ENCODE results near the gene HNRNPA2B1.
A peak's percentile ranks its signal among the peaks of the same experiment; 100 is the strongest.

Gene HNRNPA2B1

GRCh38 chr7:26200444-26201246 is at the start of gene HNRNPA2B1:
Gene HNRNPA2B1, minus strand, starts transcription at chr7:26200746. Its CDS starts 169 bp downstream, at chr7:26200577.
- peak; percentile 95 for DNase-seq (ENCODE audit: low read depth)

GRCh38 chr7:26250239-26250638 is 49.7 kb upstream of the HNRNPA2B1 start:
- no peak for DNase-seq (ENCODE audit: low read depth)

DNA sequence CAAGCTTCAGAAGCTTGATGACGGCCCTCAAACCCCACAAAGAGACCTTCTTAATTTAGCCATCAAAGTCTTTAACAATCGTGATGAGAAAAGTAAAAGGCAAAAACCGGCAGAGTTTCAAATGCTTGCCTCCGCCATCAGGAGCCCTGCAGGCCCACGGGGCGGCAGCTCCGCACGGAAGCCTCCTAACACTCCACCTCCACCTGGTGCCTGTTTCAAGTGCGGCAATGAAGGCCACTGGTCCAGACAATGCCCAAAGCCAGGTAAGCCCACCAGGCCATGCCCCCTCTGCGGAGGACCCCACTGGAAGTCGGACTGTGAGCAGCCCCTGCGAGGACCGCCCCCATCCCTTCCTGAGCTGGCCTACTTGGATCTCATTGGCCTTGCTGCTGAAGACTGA is 44.6 kb upstream of the HNRNPA2B1 start:
- no peak for DNase-seq (ENCODE audit: low read depth)

DNA sequence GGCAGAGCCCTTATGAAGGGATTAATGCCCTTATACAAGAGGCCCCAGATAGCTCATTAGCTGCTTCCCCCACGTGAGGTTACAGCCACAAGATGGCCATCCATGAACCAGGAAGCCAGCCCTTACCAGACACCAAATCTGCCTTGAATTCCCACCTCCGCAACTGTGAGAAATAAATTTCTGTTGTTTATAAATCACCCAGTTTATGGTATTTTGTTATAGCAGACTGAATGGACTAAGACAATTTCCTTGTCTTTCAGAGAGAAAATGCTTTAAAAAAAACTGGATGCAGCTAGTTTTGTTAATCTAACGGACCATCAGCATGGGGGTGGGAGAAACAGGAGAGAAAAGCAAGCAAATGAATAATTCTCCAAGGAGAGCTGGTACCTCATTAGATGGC is 37.5 kb upstream of the HNRNPA2B1 start:
- no peak for DNase-seq (ENCODE audit: low read depth)

- no peak for DNase-seq (ENCODE audit: low read depth)
Observed at GRCh38 chr7:26237035-26237807, 36.7 kb upstream of the HNRNPA2B1 start.

GRCh38 chr7:26233902-26234511 is 33.5 kb upstream of the HNRNPA2B1 start:
- no peak for DNase-seq (ENCODE audit: low read depth)

DNA sequence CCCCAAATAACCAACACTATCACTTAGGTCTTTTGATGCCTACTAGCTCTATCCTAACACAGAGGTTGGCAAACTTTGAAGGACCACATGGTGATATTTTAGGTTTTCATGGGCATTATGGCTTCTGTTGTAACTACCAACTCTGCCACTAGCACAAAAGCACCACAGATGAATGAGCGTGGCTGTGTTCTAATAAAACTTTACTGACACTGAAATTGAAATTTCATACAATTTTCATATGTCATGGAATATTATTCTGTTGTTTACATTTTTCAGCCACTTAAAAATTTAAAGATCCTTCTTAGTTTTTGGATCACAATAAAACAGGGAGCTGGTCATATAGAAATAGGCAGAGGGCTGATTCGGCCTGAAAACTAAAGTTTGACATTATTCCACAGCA is 27.4 kb upstream of the HNRNPA2B1 start:
- DNase-seq (ENCODE audit: low read depth), result no peak

- DNase-seq (ENCODE audit: low read depth), result no peak
Observed at GRCh38 chr7:26224359-26224758, 23.8 kb upstream of the HNRNPA2B1 start.

DNA sequence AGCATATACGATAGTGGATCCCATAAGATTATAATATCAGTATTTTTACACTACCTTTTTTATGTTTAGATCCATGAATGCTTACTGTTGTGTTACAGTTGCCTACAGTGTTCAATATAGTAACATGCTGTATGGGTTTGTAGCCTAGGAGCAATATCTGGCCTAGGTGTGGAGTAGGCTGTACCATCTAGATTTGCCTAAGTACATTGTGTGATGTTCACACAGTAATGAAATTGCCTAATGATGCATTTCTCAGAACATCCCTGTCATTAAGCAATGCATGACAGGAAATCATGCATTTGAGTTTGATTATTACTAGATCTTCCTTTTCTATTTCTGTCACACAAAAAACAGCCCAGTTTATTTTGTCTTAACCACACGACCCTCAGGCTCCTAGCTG is 15.5 kb upstream of the HNRNPA2B1 start:
- no peak for DNase-seq (ENCODE audit: low read depth)

GRCh38 chr7:26213807-26214515 is 13.4 kb upstream of the HNRNPA2B1 start:
- DNase-seq (ENCODE audit: low read depth), result no peak

- DNase-seq (ENCODE audit: low read depth), result no peak
Observed at GRCh38 chr7:26212921-26213718, 12.6 kb upstream of the HNRNPA2B1 start.

GRCh38 chr7:26208040-26208439 is 7.5 kb upstream of the HNRNPA2B1 start:
- no peak for DNase-seq (ENCODE audit: low read depth)

- no peak for DNase-seq (ENCODE audit: low read depth)
Observed at GRCh38 chr7:26203016-26203415, 2.5 kb upstream of the HNRNPA2B1 start.

- DNase-seq (ENCODE audit: low read depth), result peak; percentile 24
Observed at GRCh38 chr7:26202019-26202990, 1.8 kb upstream of the HNRNPA2B1 start.

DNA sequence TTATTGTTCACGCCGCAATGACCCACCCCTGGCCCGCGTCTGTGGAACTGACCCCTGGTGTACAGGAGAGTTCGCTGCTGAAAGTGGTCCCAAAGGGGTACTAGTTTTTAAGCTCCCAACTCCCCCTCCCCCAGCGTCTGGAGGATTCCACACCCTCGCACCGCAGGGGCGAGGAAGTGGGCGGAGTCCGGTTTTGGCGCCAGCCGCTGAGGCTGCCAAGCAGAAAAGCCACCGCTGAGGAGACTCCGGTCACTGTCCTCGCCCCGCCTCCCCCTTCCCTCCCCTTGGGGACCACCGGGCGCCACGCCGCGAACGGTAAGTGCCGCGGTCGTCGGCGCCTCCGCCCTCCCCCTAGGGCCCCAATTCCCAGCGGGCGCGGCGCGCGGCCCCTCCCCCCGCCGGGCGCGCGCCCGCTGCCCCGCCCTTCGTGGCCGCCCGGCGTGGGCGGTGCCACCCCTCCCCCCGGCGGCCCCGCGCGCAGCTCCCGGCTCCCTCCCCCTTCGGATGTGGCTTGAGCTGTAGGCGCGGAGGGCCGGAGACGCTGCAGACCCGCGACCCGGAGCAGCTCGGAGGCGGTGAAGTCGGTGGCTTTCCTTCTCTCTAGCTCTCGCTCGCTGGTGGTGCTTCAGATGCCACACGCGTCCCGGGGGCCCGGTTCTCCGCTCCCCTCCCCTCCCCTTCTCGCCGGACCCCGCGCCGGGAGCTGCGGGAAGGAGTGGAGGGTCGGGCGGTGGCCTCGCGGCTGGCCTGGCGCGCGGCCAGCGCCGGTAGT is 887 bp upstream of the HNRNPA2B1 start, which contains the start of gene CBX3:
CBX3 (plus strand) TSS at position 499 of the 772 bp plus-strand sequence. CDS start 1,254 bp downstream, outside the sequence.
- peak; percentile 77 for DNase-seq (ENCODE audit: low read depth)

DNA sequence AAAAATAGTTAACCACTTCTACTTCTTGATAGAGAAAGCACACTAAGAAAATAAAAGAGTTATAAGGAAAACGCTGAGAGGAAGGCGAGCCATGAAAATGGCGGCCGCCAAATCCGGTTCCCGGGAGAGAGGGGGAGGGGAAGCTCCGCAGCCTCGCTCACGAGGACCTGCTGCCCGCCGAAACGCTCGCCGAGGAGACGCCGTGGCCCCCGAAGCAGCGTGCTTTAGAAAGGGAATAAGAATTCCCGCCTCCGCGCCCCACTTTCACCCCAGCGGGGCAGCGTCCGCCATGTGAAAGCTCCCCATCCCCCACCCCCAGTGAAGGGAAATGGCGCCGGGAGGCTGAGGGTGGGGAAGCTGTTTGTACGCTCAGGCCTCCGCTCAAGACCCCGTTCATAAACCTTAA is 505 bp downstream of the HNRNPA2B1 start:
- DNase-seq (ENCODE audit: low read depth), result peak; percentile 54

- peak; percentile 45 for DNase-seq (ENCODE audit: low read depth)
Observed at GRCh38 chr7:26199301-26200037, 1.1 kb downstream of the HNRNPA2B1 start.

DNA sequence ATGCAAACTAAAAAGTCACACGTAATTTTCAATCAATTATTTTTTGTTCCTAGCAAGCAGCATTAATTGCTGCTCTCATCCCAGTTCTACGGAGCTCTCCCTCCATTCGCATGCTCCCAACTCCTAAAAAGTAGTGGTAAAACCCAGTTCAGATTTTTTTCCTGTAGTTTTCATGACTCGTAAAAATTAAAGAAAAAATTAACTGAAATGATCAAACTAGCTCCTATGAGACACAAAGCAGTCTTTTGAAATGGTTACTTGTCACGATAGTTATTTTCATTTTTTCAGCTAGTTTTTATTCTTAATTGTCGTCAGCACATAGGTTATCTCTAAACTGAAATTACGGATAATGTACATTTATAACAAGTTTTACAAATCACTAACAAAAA is 1.8 kb downstream of the HNRNPA2B1 start:
- DNase-seq (ENCODE audit: low read depth), result no peak

All from T-helper 22 cell (primary cell).